ENCODE measurements around the gene GASK1A. TPM values are rescaled to one million over a fixed set of nuclear protein-coding genes. Genes with fewer than 3 reads are reported as not detected.

Gene GASK1A
- total and polyA plus RNA-seq, 2 donors (not counting 3 experiments of a cell fraction or from before 2014, with no cell fraction given) = 0.04 TPM; not detected in 1

GRCh38 chr3:43098761-43099160, 119.7 kb downstream of the GASK1A start:
- Histone ChIP-seq H3K79me2 (ENCODE audit: control insufficient read depth, insufficient read depth, low read length) (no peaks in the 10 kb centered on the region), H3K27me3 (ENCODE audit: control insufficient read depth in 2 of 2, insufficient read depth in 2 of 2, low read length in 2 of 2) (no peaks in the 10 kb centered on the region), H3K9me1 (replicated peaks; ENCODE audit: control insufficient read depth, extremely low read depth, insufficient read depth, low read length) (no peaks in the 10 kb centered on the region), H3K4me2 (ENCODE audit: insufficient read depth, low read length) (no peak overlapping the region), H3K4me1 (ENCODE audit: control insufficient read depth, extremely low read depth, insufficient read depth, low read length) (no peaks in the 10 kb centered on the region), H3K9me3 (replicated peaks; ENCODE audit: control insufficient read depth, insufficient read depth, low read length) (no peaks in the 10 kb centered on the region), H3K27ac (ENCODE audit: insufficient read depth, low read depth, low read length) (no peak overlapping the region), H3K36me3 (ENCODE audit: control insufficient read depth in 2 of 2, extremely low read depth in 1 of 2, insufficient read depth in 2 of 2, low read length in 2 of 2) (no peaks in the 10 kb centered on the region), H4K20me1 (replicated peaks; ENCODE audit: control insufficient read depth, extremely low read depth, insufficient read depth, low read length) (no peaks in the 10 kb centered on the region), H2AFZ (ENCODE audit: low read depth, low read length) (no peak overlapping the region), H3K4me3 (replicated peaks in 1 of 3; ENCODE audit: insufficient read depth in 1 of 3, low read depth in 1 of 3, low read length in 3 of 3) (no peak overlapping the region), H3K9ac (replicated peaks; ENCODE audit: extremely low read depth, insufficient read depth, low read length) (no peak overlapping the region)
- BruUV-seq (replicated peaks) = no TSS peak
- FAIRE-seq = no peak
- CTCF ChIA-PET = no interaction called here
- POLR2A ChIA-PET = no interaction called here
- dilution Hi-C loops (cut with MboI; ENCODE audit: extremely low pct_ligation_motif_present, low sequenced_read_pairs) = no loop called here
- intact Hi-C loops (cut with micrococcal nuclease) = no loop called here
- TF ChIP-seq GATA2 (IDR thresholded peaks at IDR 0.05; ENCODE audit: insufficient read depth, insufficient read length, low read depth, low read length) (no peak), MYC (IDR thresholded peaks at IDR 0.05; ENCODE audit: low read depth, low read length) (no peak), FOS (IDR thresholded peaks at IDR 0.05; ENCODE audit: borderline replicate concordance, insufficient read depth, low read length) (no peak), POLR2AphosphoS5 (IDR thresholded peaks at IDR 0.05; ENCODE audit: insufficient read depth, low read depth, low read length) (no peak), POLR2A (IDR thresholded peaks at IDR 0.05; ENCODE audit: low read depth, low read length) (no peak), CTCF (IDR thresholded peaks at IDR 0.05; ENCODE audit: extremely low read depth in 1 of 2, insufficient read depth in 1 of 2, low read depth in 1 of 2, low read length in 2 of 2) (no peak), EZH2 (IDR thresholded peaks at IDR 0.05; ENCODE audit: borderline replicate concordance, low read depth, low read length, severe bottlenecking) (no peak), JUN (IDR thresholded peaks at IDR 0.05; ENCODE audit: borderline replicate concordance, insufficient read depth, insufficient read length, low read depth) (no peak)
- TF ChIP-seq, protein P1, sequence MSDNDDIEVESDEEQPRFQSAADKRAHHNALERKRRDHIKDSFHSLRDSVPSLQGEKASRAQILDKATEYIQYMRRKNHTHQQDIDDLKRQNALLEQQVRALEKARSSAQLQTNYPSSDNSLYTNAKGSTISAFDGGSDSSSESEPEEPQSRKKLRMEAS (IDR thresholded peaks at IDR 0.05; ENCODE audit: insufficient read depth, insufficient read length) = no peak
- no peak for DNase-seq (ENCODE audit: low read depth, low spot score)

Data from endothelial cell of umbilical vein (primary cell).